OCI-LY1 (cell line): ENCODE measurements around the gene CD83.

Experiments
- EZH2 ChIP-seq: fragments of 200-600 bp; sonication (generic), shearing (Covaris generic); IDR thresholded peaks from 2 replicates; pipeline ENCODE4 v1.8.0; 2017; ENCODE audit warnings: borderline replicate concordance, mixed run types, mild to moderate bottlenecking, antibody characterized with exemption, low read length, moderate library complexity, mixed read lengths
- TF ChIP-seq, protein P1 (sequence below): fragments of 200-600 bp; sonication (generic), shearing (Covaris generic); IDR thresholded peaks from 2 replicates; pipeline ENCODE4 v1.5.1; 2017; ENCODE audit warnings: mild to moderate bottlenecking, antibody characterized with exemption, low read length, moderate library complexity, mixed read lengths

- TF ChIP-seq, protein P1, sequence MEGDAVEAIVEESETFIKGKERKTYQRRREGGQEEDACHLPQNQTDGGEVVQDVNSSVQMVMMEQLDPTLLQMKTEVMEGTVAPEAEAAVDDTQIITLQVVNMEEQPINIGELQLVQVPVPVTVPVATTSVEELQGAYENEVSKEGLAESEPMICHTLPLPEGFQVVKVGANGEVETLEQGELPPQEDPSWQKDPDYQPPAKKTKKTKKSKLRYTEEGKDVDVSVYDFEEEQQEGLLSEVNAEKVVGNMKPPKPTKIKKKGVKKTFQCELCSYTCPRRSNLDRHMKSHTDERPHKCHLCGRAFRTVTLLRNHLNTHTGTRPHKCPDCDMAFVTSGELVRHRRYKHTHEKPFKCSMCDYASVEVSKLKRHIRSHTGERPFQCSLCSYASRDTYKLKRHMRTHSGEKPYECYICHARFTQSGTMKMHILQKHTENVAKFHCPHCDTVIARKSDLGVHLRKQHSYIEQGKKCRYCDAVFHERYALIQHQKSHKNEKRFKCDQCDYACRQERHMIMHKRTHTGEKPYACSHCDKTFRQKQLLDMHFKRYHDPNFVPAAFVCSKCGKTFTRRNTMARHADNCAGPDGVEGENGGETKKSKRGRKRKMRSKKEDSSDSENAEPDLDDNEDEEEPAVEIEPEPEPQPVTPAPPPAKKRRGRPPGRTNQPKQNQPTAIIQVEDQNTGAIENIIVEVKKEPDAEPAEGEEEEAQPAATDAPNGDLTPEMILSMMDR, result no peak
- TF ChIP-seq EZH2, result no peak
Measured at GRCh38 chr6:14121936-14122344, 4.4 kb downstream of the CD83 start.
